Central memory CD8-positive, alpha-beta T cell (primary cell): ENCODE results near the gene NACC1.

ENCODE experiments used
- ATAC-seq: fragments of 150-1000 bp; cut with Tn5 transposase; replicated peaks from 2 replicates; pipeline ENCODE4 v1.10.0; 2022; ENCODE audit warnings: mild to moderate bottlenecking, moderate FRiP score, moderate number of reproducible peaks; ENCODE audit not compliant: poor library complexity, severe bottlenecking; ENCODE audit errors: extremely low read depth
- DNase-seq, 2 donors: peaks; one replicate each; pipeline ENCODE4 v3.0.0; 2021; ENCODE audit warnings: low spot score in 2 of 2
- H3K27ac Mint-ChIP-seq: one replicate; pipeline ENCODE4 v1.8.0; 2022; ENCODE audit warnings: low read depth, mild to moderate bottlenecking, moderate library complexity, mixed read lengths
- H3K27me3 Mint-ChIP-seq: one replicate; pipeline ENCODE4 v1.8.0; 2022; ENCODE audit warnings: mixed read lengths
- H3K36me3 Mint-ChIP-seq: one replicate; pipeline ENCODE4 v1.8.0; 2022; ENCODE audit warnings: mild to moderate bottlenecking, moderate library complexity, mixed read lengths; ENCODE audit not compliant: insufficient read depth
- H3K4me1 Mint-ChIP-seq: one replicate; pipeline ENCODE4 v1.8.0; 2022; ENCODE audit warnings: mixed read lengths
- H3K4me3 Mint-ChIP-seq: one replicate; pipeline ENCODE4 v1.8.0; 2022; ENCODE audit warnings: mild to moderate bottlenecking, moderate library complexity, mixed read lengths
- H3K9me3 Mint-ChIP-seq: one replicate; pipeline ENCODE4 v1.8.0; 2022; ENCODE audit warnings: mixed read lengths

NACC1 gene

GRCh38 chr19:13098277-13099072 is 19.6 kb upstream of the NACC1 start:
- H3K4me3 Mint-ChIP-seq, result peak overlapping the region; percentile 77
- no peak for DNase-seq
- ATAC-seq, result no peak
- H3K9me3 Mint-ChIP-seq, result no peaks in the 10 kb centered on the region
- H3K27ac Mint-ChIP-seq, result no peak overlapping the region
- H3K36me3 Mint-ChIP-seq, result peaks cover 16% of the 10 kb centered on the region
- H3K27me3 Mint-ChIP-seq, result peaks cover 24% of the 10 kb centered on the region
- H3K4me1 Mint-ChIP-seq, result peaks cover 45% of the 10 kb centered on the region

- ATAC-seq, result peak; percentile 64
- DNase-seq, result peak; percentile 67 to 76
- Mint-ChIP-seq H3K27ac (peak overlapping the region; percentile 93), H3K36me3 (peaks cover 16% of the 10 kb centered on the region), H3K4me1 (peaks cover 45% of the 10 kb centered on the region), H3K4me3 (peak overlapping the region; percentile 77), H3K9me3 (no peaks in the 10 kb centered on the region), H3K27me3 (peaks cover 24% of the 10 kb centered on the region)
Observed at GRCh38 chr19:13099073-13099999, 18.7 kb upstream of the NACC1 start.

DNA sequence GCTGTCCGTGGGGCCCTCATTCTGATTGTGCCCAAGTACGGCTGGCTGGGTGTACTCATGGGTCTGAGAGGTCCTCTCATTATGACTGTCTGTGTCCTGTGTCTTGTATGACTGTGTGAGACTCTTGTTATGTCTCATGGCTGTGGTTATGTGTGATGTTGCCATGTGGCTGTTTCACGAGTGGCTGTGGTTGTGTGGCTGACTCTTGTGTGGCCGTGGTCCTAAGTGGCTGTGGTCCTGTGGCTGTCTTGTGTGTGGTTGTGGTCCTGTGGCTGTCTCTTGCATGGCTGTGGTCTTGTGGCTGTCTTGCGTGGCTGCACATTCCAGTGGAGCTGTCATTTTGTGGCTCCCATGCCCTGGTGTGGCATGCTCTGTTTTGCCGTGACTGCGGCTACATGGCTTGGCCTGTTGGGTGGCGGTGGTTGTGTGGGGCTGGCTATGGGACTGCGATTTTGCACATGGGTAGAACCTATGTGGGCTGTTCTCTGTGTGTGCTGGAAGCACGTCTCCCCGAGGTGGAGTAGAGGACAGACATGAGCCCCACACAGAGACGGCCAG is 18.0 kb upstream of the NACC1 start:
- H3K27me3 Mint-ChIP-seq, result peaks cover 24% of the 10 kb centered on the region
- peak overlapping the region; percentile 77 for H3K4me3 Mint-ChIP-seq
- no peaks in the 10 kb centered on the region for H3K9me3 Mint-ChIP-seq
- peak; percentile 58 for ATAC-seq
- peaks cover 50% of the 10 kb centered on the region for H3K4me1 Mint-ChIP-seq
- peak overlapping the region; percentile 93 for H3K27ac Mint-ChIP-seq
- DNase-seq, result peak; percentile 68 to 78
- peaks cover 18% of the 10 kb centered on the region for H3K36me3 Mint-ChIP-seq

- no peak for ATAC-seq
- peak overlapping the region; percentile 22 for H3K27ac Mint-ChIP-seq
- peaks cover 19% of the 10 kb centered on the region for H3K27me3 Mint-ChIP-seq
- peaks cover 47% of the 10 kb centered on the region for H3K4me1 Mint-ChIP-seq
- no peak for DNase-seq
- no peaks in the 10 kb centered on the region for H3K9me3 Mint-ChIP-seq
- peak overlapping the region; percentile 81 for H3K4me3 Mint-ChIP-seq
- H3K36me3 Mint-ChIP-seq, result peaks cover 18% of the 10 kb centered on the region
Observed at GRCh38 chr19:13100841-13101589, 17.0 kb upstream of the NACC1 start.

- H3K36me3 Mint-ChIP-seq, result peaks cover 16% of the 10 kb centered on the region
- H3K9me3 Mint-ChIP-seq, result no peaks in the 10 kb centered on the region
- DNase-seq, result no peak
- peak overlapping the region; percentile 22 for H3K27ac Mint-ChIP-seq
- peaks cover 13% of the 10 kb centered on the region for H3K27me3 Mint-ChIP-seq
- ATAC-seq, result no peak
- peaks cover 44% of the 10 kb centered on the region for H3K4me1 Mint-ChIP-seq
- peak overlapping the region; percentile 81 for H3K4me3 Mint-ChIP-seq
Observed at GRCh38 chr19:13101590-13102415, 16.3 kb upstream of the NACC1 start.

- Mint-ChIP-seq H3K27me3 (peaks cover 13% of the 10 kb centered on the region), H3K4me3 (peak overlapping the region; percentile 81), H3K36me3 (peaks cover 18% of the 10 kb centered on the region), H3K27ac (no peak overlapping the region), H3K9me3 (no peaks in the 10 kb centered on the region), H3K4me1 (peaks cover 44% of the 10 kb centered on the region)
- DNase-seq, result no peak
- ATAC-seq, result no peak
Observed at GRCh38 chr19:13102416-13102665, 15.7 kb upstream of the NACC1 start.

GRCh38 chr19:13102666-13103580 is 15.1 kb upstream of the NACC1 start, which contains the start of gene LYL1:
TSS of gene LYL1 (minus strand) at chr19:13102858. CDS start at chr19:13101171, 1,687 bp downstream.
- Mint-ChIP-seq H3K27me3 (peaks cover 12% of the 10 kb centered on the region), H3K4me3 (peak within 1 kb of the TSS; percentile 81), H3K36me3 (peaks cover 17% of the 10 kb centered on the region), H3K9me3 (no peaks in the 10 kb centered on the region), H3K4me1 (peaks cover 41% of the 10 kb centered on the region), H3K27ac (peak within 1 kb of the TSS; percentile 22)
- ATAC-seq, result no peak
- DNase-seq, result no peak

- peaks cover 17% of the 10 kb centered on the region for H3K36me3 Mint-ChIP-seq
- H3K9me3 Mint-ChIP-seq, result no peaks in the 10 kb centered on the region
- H3K4me1 Mint-ChIP-seq, result peaks cover 33% of the 10 kb centered on the region
- H3K27ac Mint-ChIP-seq, result no peak overlapping the region
- H3K4me3 Mint-ChIP-seq, result peak overlapping the region; percentile 81
- peaks cover 4% of the 10 kb centered on the region for H3K27me3 Mint-ChIP-seq
- no peak for ATAC-seq
- no peak for DNase-seq
Observed at GRCh38 chr19:13103581-13104359, 14.3 kb upstream of the NACC1 start.

- Mint-ChIP-seq H3K27ac (peak overlapping the region; percentile 74), H3K27me3 (no peaks in the 10 kb centered on the region), H3K4me1 (peaks cover 27% of the 10 kb centered on the region), H3K9me3 (no peaks in the 10 kb centered on the region), H3K36me3 (peaks cover 14% of the 10 kb centered on the region), H3K4me3 (peak overlapping the region; percentile 81)
- peak in 1 of 2 donors; percentile 53 for DNase-seq
- ATAC-seq, result peak; percentile 10
Observed at GRCh38 chr19:13104360-13104847, 13.7 kb upstream of the NACC1 start.
